Loucy (cell line): ENCODE data around the gene SDC3.
"Not testable (repeated sequence)": the region's sequence is repeated elsewhere in the genome, so short reads cannot be mapped to it uniquely, and the experiment has no call there.

Source experiments
- H2AFZ ChIP-seq: fragments of 200-600 bp; sonication (generic); 2 replicates; pipeline ENCODE4 v1.6.0; 2016; ENCODE audit warnings: antibody characterized with exemption, mild to moderate bottlenecking, low read length, moderate library complexity
- H3F3A ChIP-seq: fragments of 200-600 bp; 2 replicates; pipeline ENCODE4 v1.6.0; 2016; ENCODE audit warnings: antibody characterized with exemption, low read depth, mild to moderate bottlenecking
- H3K27me3 ChIP-seq: fragments of 200-600 bp; sonication (generic); 2 replicates; pipeline ENCODE4 v1.6.1; 2014; ENCODE audit warnings: low read length, mild to moderate bottlenecking; ENCODE audit not compliant: insufficient read depth, poor library complexity, severe bottlenecking
- H3K36me3 ChIP-seq: fragments of 200-600 bp; sonication (generic); 2 replicates; pipeline ENCODE4 v1.6.1; 2016; ENCODE audit warnings: low read length; ENCODE audit not compliant: insufficient read depth
- H3K4me1 ChIP-seq: fragments of 200-600 bp; sonication (generic); 2 replicates; pipeline ENCODE4 v1.5.1; 2014; ENCODE audit warnings: low read length, mild to moderate bottlenecking; ENCODE audit not compliant: insufficient read depth, poor library complexity, severe bottlenecking
- H3K4me2 ChIP-seq: fragments of 200-600 bp; sonication (generic); 2 replicates; pipeline ENCODE4 v1.6.0; 2014; ENCODE audit warnings: antibody characterized with exemption, low read length, low read depth, mild to moderate bottlenecking; ENCODE audit not compliant: poor library complexity, severe bottlenecking
- H3K4me3 ChIP-seq: fragments of 200-600 bp; sonication (generic); 2 replicates; pipeline ENCODE4 v1.5.1; 2014; ENCODE audit warnings: low read length, mild to moderate bottlenecking, mixed read lengths; ENCODE audit not compliant: poor library complexity, severe bottlenecking
- H3K79me2 ChIP-seq: fragments of 200-600 bp; sonication (generic); 2 replicates; pipeline ENCODE4 v1.6.1; 2014; ENCODE audit warnings: low read length; ENCODE audit not compliant: insufficient read depth
- H3K9ac ChIP-seq: fragments of 200-600 bp; sonication (generic); 2 replicates; pipeline ENCODE4 v1.6.0; 2014; ENCODE audit warnings: mild to moderate bottlenecking, low read depth, low read length, moderate library complexity; ENCODE audit not compliant: poor library complexity, severe bottlenecking
- H3K9me2 ChIP-seq: fragments of 200-600 bp; sonication (generic); replicated peaks from 2 replicates; pipeline ENCODE4 v1.6.1; 2016; ENCODE audit warnings: low read depth, low read length, mixed read lengths
- H3K9me3 ChIP-seq: fragments of 200-600 bp; sonication (generic); 2 replicates; pipeline ENCODE4 v1.6.1; 2014; ENCODE audit warnings: mild to moderate bottlenecking, antibody characterized with exemption, low read length, low read depth; ENCODE audit not compliant: insufficient read depth
- H4K20me1 ChIP-seq: fragments of 200-600 bp; sonication (generic); 2 replicates; pipeline ENCODE4 v1.6.0; 2014; ENCODE audit warnings: antibody characterized with exemption, low read length, mild to moderate bottlenecking; ENCODE audit not compliant: insufficient read depth, poor library complexity, severe bottlenecking
- EZH2phosphoT487 ChIP-seq: fragments of 200-600 bp; IDR thresholded peaks from 2 replicates; pipeline ENCODE4 v1.6.1; 2018; ENCODE audit warnings: antibody characterized with exemption, mild to moderate bottlenecking, moderate library complexity, borderline replicate concordance
- TF ChIP-seq, protein P1 (sequence below): fragments of 200-600 bp; sonication (generic); conservative IDR thresholded peaks from 2 replicates; pipeline ENCODE4 v1.5.1; 2014; ENCODE audit warnings: mild to moderate bottlenecking, antibody characterized with exemption, low read length

The SDC3 gene

DNA sequence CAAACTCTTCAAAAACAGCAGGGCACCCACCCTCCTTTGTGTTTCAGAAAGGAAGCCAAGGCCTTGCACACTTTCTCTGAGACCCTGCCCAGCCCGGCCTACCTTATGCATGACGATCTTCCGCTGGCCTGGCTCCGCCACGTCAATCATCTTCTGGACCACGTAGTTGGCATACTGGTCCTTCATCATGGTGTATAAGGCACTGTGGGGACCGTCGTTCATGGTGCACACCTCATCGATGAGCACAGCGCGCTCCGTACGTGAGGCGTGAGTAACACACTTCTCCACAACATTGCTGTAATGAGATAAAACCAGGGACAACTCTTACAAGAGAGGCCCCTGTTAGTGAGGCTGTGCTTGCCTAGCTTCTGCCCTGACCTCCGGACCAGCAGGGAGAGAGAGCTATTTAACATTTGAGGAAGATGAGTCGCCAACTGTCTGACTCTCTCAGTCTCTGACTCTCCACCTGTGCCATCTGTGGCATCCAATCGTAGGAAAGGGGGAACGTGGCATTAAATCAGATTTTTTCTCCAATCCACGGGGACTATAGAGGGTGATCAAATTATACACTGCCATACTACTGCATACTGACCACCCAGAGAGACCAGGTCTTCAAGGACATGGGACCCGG, 28.1 kb upstream of the SDC3 start:
- Histone ChIP-seq H2AFZ (no peak overlapping the region), H3K9ac (no peak overlapping the region), H4K20me1 (peaks cover 14% of the 10 kb centered on the region), H3K36me3 (peaks cover 85% of the 10 kb centered on the region), H3K27me3 (no peaks in the 10 kb centered on the region), H3K4me1 (no peaks in the 10 kb centered on the region), H3F3A (no peaks in the 10 kb centered on the region), H3K4me3 (no peak overlapping the region), H3K9me3 (no peaks in the 10 kb centered on the region), H3K79me2 (no peaks in the 10 kb centered on the region), H3K4me2 (no peak overlapping the region), H3K9me2 (no peaks in the 10 kb centered on the region)
- TF ChIP-seq, protein P1, sequence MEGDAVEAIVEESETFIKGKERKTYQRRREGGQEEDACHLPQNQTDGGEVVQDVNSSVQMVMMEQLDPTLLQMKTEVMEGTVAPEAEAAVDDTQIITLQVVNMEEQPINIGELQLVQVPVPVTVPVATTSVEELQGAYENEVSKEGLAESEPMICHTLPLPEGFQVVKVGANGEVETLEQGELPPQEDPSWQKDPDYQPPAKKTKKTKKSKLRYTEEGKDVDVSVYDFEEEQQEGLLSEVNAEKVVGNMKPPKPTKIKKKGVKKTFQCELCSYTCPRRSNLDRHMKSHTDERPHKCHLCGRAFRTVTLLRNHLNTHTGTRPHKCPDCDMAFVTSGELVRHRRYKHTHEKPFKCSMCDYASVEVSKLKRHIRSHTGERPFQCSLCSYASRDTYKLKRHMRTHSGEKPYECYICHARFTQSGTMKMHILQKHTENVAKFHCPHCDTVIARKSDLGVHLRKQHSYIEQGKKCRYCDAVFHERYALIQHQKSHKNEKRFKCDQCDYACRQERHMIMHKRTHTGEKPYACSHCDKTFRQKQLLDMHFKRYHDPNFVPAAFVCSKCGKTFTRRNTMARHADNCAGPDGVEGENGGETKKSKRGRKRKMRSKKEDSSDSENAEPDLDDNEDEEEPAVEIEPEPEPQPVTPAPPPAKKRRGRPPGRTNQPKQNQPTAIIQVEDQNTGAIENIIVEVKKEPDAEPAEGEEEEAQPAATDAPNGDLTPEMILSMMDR, result no peak
- TF ChIP-seq EZH2phosphoT487, result no peak

DNA sequence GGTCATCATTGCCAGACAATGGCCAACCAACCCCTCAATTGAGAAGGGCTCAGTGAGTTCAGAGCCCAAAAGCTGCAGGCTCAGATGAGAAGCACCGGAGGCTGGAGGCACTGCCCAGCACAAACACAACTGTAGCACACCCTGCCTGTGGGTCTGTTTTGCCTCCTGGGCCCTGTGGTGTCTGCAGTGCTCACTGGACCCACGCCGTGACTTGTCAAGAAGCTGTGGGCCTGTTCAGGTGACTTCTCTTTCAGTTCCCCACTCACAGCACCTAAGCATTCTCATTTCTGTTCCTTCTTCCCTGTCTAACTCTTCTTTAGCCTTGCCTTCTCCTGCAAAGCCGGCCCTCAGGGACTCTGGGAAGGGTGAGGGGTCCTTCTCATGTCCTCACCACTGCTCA, 27.2 kb upstream of the SDC3 start:
- H2AFZ ChIP-seq, H3K4me3 ChIP-seq, H3K79me2 ChIP-seq, H3K9me2 ChIP-seq, H3K9ac ChIP-seq, H3K4me2 ChIP-seq, H3K9me3 ChIP-seq, H3F3A ChIP-seq, H3K27me3 ChIP-seq, H3K4me1 ChIP-seq: not testable (repeated sequence)
- Histone ChIP-seq H3K36me3 (peaks cover 84% of the 10 kb centered on the region), H4K20me1 (peaks cover 12% of the 10 kb centered on the region)

DNA sequence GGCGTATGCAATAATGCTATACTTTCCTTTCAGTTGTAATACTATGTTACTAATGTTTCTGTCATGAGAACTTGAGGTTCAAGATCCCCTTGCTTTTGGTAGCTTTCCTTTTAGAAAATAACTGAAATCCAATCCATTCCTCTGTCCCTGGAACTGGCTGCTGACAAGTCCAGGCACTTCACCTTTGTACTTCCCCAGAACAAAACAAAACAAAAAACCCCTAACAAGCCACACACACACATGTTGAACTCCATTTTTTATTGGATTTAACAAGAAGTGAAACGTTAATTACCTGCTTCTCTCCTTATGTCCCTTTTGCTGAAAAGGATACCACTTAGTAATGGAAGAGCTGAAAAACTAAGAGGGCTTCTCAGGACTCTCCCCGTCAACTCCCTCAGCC, 26.1 kb upstream of the SDC3 start:
- Histone ChIP-seq H3K27me3 (no peaks in the 10 kb centered on the region), H3K4me3 (no peak overlapping the region), H3K4me1 (no peaks in the 10 kb centered on the region), H3K4me2 (no peak overlapping the region), H3K9me3 (no peaks in the 10 kb centered on the region), H3K9ac (no peak overlapping the region), H2AFZ (no peak overlapping the region), H3K9me2 (no peaks in the 10 kb centered on the region), H3F3A (no peaks in the 10 kb centered on the region), H4K20me1 (peaks cover under 1% of the 10 kb centered on the region), H3K36me3 (peaks cover 73% of the 10 kb centered on the region), H3K79me2 (no peaks in the 10 kb centered on the region)
- no peak for TF ChIP-seq EZH2phosphoT487
- TF ChIP-seq, protein P1, result no peak

DNA sequence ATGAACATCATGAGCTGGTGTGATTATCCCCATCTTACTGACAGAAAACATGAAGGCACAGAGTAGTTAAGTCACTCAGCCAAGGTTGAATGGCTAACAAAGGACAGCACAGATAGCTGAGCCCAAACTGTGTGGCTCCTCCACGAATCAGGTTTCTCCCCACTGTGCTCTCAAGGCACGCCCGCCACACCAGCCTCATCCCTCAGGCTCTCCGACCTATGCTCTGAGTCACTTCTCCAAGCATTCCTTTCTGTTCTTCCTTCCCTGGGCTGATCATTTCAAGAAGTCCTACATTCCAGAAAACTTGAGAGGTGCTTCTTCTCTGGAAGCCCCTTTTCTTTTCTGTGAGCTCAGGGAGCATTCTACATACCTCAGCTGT, 25.3 kb upstream of the SDC3 start:
- Histone ChIP-seq H3K9me3 (no peaks in the 10 kb centered on the region), H3K36me3 (peaks cover 66% of the 10 kb centered on the region), H3F3A (no peaks in the 10 kb centered on the region), H3K4me1 (peaks cover 5% of the 10 kb centered on the region), H3K4me3 (no peak overlapping the region), H3K27me3 (no peaks in the 10 kb centered on the region), H4K20me1 (no peaks in the 10 kb centered on the region), H3K4me2 (no peak overlapping the region), H2AFZ (no peak overlapping the region), H3K79me2 (no peaks in the 10 kb centered on the region), H3K9ac (no peak overlapping the region), H3K9me2 (no peaks in the 10 kb centered on the region)
- TF ChIP-seq, protein P1, result no peak
- no peak for TF ChIP-seq EZH2phosphoT487
